Measurements from ENCODE around the gene REXO1. TPM values are rescaled to one million over a fixed set of nuclear protein-coding genes. Genes with fewer than 3 reads are reported as not detected.

The REXO1 gene
- total RNA-seq, 4 donors from 2014 or later = 7.5 to 16.4 (median 15.4) TPM

DNA sequence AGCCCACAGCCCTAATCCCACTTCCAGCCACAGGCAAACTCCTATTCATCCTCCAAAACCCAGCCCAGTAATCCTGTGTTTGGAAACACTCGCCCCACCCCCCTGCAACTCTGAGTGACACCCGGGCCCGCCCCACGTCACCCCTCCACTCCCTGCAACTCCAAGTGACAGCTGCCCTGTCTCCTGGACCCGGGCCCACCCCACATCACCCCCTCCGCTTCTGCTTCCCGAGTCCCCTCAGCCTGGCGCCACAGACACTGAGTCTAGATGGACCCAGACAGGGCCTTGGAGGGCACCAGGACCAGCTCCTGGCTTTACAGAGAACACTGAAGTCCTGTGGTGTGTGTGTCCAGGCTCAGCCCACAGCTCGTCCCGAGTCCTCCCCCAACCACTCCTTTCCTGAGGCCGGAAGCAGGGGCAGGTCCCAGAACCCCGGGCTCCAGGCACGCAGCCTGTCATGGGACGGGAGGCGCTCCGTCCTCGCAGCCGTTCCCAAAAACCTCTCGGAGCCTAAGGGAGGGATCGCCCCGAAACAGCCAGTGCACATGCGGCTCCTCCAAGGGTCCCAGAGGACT, 7.7 kb downstream of the REXO1 start:
- DNase-seq = no peak
- no peaks in the 10 kb centered on the region for H3K27me3 ChIP-seq
- peaks cover 0 to 40% (median 7%) of the 10 kb centered on the region in 3 donors for H3K36me3 ChIP-seq
- peak overlapping the region in 3 of 4 donors; percentile 35 to 64 (median 47) for H3K27ac ChIP-seq
- peak overlapping the region in 2 of 4 donors; percentile 19 to 33 for H3K4me3 ChIP-seq
- TF ChIP-seq, protein P1, sequence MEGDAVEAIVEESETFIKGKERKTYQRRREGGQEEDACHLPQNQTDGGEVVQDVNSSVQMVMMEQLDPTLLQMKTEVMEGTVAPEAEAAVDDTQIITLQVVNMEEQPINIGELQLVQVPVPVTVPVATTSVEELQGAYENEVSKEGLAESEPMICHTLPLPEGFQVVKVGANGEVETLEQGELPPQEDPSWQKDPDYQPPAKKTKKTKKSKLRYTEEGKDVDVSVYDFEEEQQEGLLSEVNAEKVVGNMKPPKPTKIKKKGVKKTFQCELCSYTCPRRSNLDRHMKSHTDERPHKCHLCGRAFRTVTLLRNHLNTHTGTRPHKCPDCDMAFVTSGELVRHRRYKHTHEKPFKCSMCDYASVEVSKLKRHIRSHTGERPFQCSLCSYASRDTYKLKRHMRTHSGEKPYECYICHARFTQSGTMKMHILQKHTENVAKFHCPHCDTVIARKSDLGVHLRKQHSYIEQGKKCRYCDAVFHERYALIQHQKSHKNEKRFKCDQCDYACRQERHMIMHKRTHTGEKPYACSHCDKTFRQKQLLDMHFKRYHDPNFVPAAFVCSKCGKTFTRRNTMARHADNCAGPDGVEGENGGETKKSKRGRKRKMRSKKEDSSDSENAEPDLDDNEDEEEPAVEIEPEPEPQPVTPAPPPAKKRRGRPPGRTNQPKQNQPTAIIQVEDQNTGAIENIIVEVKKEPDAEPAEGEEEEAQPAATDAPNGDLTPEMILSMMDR (IDR thresholded peaks at IDR 0.05) = no peak
- TF ChIP-seq POLR2A (IDR thresholded peaks at IDR 0.05) = no peak
- no peaks in the 10 kb centered on the region for H3K9me3 ChIP-seq
- H3K4me1 ChIP-seq = peaks cover 58 to 98% (median 64%) of the 10 kb centered on the region in 3 donors
- WGBS, 2 donors = 81% methylated on average over 3 to 6 of the region's 22 CpGs
- intact Hi-C loops (cut with DNase I) = no loop called here

DNA sequence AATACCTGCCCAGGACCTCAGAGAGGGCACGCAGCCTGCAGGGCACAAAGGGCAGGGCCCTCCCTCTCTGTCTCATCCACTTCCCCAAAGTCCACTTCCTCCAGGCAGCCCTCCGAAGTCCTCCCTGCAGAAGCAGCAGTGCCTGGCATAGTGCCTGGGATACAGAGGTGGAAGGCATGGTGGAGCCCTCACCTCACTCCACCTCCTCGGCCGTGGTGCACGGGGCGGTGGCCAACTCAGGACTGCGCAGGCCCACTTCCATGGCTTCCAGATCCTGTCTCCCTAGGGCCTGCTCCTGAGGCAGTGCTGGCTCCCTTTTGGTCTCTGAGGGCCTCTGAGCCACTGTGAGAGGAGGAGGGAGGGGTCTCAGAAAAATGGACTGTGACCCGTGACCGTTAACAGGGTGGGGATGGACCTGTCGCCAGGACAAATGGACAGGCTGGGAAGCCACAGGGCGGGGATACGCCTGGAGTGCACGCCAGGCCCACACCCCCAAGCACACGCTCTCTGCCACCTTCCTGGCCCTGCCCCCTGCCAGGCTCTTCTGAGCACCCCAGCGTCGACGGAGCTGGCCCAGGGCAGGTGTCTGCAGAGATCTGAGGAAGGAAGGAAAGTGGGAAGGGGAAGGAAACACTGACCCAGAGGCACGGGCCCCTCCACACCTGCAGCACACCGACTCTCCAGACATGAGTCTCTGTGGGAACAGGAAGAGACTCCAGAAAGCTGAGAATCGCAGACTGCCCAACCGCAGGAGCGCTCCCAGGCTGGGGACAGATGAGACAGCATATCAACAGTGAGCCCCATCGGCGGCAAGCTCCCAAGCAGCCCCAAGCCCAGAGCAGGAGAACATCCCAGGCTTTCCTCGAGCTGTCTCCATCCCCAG, 8.4 kb downstream of the REXO1 start:
- peaks cover 0 to 35% (median 7%) of the 10 kb centered on the region in 3 donors for H3K36me3 ChIP-seq
- intact Hi-C loops (cut with DNase I) = no loop called here
- H3K9me3 ChIP-seq = no peaks in the 10 kb centered on the region
- no peak overlapping the region for H3K4me3 ChIP-seq
- TF ChIP-seq, protein P1 (IDR thresholded peaks at IDR 0.05) = no peak
- TF ChIP-seq POLR2A (IDR thresholded peaks at IDR 0.05) = no peak
- WGBS, 2 donors = 74% methylated on average over 7 to 10 of the region's 25 CpGs
- peak overlapping the region in 3 of 4 donors; percentile 35 to 64 (median 47) for H3K27ac ChIP-seq
- no peaks in the 10 kb centered on the region for H3K27me3 ChIP-seq
- DNase-seq = no peak
- H3K4me1 ChIP-seq = peaks cover 51 to 98% (median 57%) of the 10 kb centered on the region in 3 donors

DNA sequence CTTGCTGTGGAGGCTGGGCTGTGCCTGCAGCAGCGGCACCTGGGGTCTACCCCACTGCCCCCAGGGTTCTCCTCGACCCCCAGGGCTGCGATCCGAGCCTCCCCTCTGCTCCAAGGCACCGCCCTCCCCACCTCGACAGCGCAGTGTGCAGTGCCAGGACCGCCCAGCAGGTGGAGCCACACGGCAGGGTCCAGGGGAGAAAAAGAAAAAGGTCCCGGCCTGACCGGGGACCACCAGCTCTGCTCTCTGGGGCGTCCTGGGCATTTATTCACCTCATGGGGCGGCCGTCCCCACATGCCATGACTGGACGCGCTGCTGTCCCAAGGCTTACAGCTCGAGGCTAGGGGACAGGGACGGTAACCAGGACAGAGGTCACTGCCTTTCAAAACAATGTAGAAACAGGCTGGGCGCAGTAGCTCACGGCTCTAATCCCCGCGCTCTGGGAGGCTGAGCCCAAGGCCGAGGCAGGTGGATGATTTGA, 10.6 kb downstream of the REXO1 start:
- Histone ChIP-seq H3K4me3 (peak overlapping the region in 1 of 4 donors; percentile 14), H3K9me3 (no peaks in the 10 kb centered on the region), H3K4me1 (peaks cover 28 to 82% (median 34%) of the 10 kb centered on the region in 3 donors), H3K27me3 (no peaks in the 10 kb centered on the region), H3K27ac (peak overlapping the region in 1 of 4 donors; percentile 46), H3K36me3 (peaks cover 0 to 33% (median 7%) of the 10 kb centered on the region in 3 donors)
- TF ChIP-seq POLR2A (IDR thresholded peaks at IDR 0.05) = no peak
- TF ChIP-seq, protein P1 (IDR thresholded peaks at IDR 0.05) = peak; percentile 78 to 89 (median 84)
- intact Hi-C loops (cut with DNase I) = no loop called here
- DNase-seq = no peak
- WGBS, 2 donors = 21 to 39% methylated on average over 5 to 7 of the region's 23 CpGs

DNA sequence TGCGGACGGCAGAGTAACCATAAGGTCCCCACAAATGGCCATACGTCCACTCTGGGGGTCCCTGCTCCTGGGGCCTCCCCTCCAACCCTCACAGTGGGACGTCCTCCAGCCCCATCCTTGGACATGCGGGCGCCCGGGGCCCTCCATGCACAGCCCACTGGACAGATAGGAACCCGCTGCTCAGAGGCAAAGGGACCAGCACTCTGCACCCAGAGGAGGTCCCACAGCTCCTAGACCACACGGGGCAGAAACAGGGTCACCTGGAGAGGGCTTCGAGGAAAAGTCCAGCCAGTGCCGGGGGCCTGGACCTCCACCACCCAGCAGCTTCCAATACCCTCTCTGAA, 11.1 kb downstream of the REXO1 start:
- intact Hi-C loops (cut with DNase I) = no loop called here
- no peak for DNase-seq
- 100% methylated on average over 2 of the region's 11 CpGs; no CpG with 5 or more reads in 1 of the 2 donors for WGBS, 2 donors
- Histone ChIP-seq H3K4me3 (peak overlapping the region in 1 of 4 donors; percentile 14), H3K4me1 (peaks cover 24 to 79% (median 30%) of the 10 kb centered on the region in 3 donors), H3K27ac (no peak overlapping the region), H3K9me3 (no peaks in the 10 kb centered on the region), H3K27me3 (no peaks in the 10 kb centered on the region), H3K36me3 (peaks cover 0 to 35% (median 7%) of the 10 kb centered on the region in 3 donors)
- TF ChIP-seq, protein P1 (IDR thresholded peaks at IDR 0.05) = no peak
- no peak for TF ChIP-seq POLR2A (IDR thresholded peaks at IDR 0.05)
